Transverse colon (tissue), 4 donors: ENCODE data around the gene RHOH.
A peak's percentile ranks its signal among the peaks of the same experiment; 100 is the strongest.

Experiments used
- EP300 ChIP-seq: sonication (generic); formaldehyde crosslinking; IDR thresholded peaks from one replicate; pipeline ENCODE4 v1.6.1; 2017; ENCODE audit warnings: antibody characterized with exemption, low read depth
- POLR2A ChIP-seq: fragments of 450-650 bp; IDR thresholded peaks from one replicate; pipeline ENCODE4 v1.6.1; 2016; ENCODE audit warnings: antibody characterized with exemption, mild to moderate bottlenecking, moderate library complexity
- POLR2AphosphoS5 ChIP-seq, 3 donors: sonication (generic); formaldehyde crosslinking; IDR thresholded peaks; one replicate each; pipeline ENCODE4 v1.6.1; 2016; ENCODE audit warnings: antibody characterized with exemption in 3 of 3
- TF ChIP-seq, protein P1 (sequence below), 5 experiments: fragments of 200-600 bp in 3 of 5; fragments of 450-650 bp in 2 of 5; sonication (generic) in 3 of 5; IDR thresholded peaks; 1 replicate in 2 of 5; 2 replicates in 3 of 5; pipeline ENCODE4 v1.5.1; 2016 to 2017; ENCODE audit warnings: antibody characterized with exemption in 5 of 5, inconsistent platforms in 3 of 5, mild to moderate bottlenecking in 2 of 5, moderate library complexity in 1 of 5

GRCh38 chr4:40196724-40197281 is at the start of gene RHOH:
- TF ChIP-seq, protein P1, sequence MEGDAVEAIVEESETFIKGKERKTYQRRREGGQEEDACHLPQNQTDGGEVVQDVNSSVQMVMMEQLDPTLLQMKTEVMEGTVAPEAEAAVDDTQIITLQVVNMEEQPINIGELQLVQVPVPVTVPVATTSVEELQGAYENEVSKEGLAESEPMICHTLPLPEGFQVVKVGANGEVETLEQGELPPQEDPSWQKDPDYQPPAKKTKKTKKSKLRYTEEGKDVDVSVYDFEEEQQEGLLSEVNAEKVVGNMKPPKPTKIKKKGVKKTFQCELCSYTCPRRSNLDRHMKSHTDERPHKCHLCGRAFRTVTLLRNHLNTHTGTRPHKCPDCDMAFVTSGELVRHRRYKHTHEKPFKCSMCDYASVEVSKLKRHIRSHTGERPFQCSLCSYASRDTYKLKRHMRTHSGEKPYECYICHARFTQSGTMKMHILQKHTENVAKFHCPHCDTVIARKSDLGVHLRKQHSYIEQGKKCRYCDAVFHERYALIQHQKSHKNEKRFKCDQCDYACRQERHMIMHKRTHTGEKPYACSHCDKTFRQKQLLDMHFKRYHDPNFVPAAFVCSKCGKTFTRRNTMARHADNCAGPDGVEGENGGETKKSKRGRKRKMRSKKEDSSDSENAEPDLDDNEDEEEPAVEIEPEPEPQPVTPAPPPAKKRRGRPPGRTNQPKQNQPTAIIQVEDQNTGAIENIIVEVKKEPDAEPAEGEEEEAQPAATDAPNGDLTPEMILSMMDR (IDR thresholded peaks at IDR 0.05) = no peak
- peak; percentile 44 to 71 (median 67) for TF ChIP-seq POLR2AphosphoS5 (IDR thresholded peaks at IDR 0.05)
- peak; percentile 68 for TF ChIP-seq POLR2A
- no peak for TF ChIP-seq EP300
